PC-9 (cell line): ENCODE results near the gene SYNPR.

Source experiments
- CTCF ChIP-seq: fragments of 200-600 bp; sonication (generic); conservative IDR thresholded peaks from 2 replicates; pipeline ENCODE4 v1.6.1; 2017; ENCODE audit warnings: mixed run types, antibody characterized with exemption, mild to moderate bottlenecking, moderate library complexity
- EZH2 ChIP-seq: fragments of 200-600 bp; sonication (generic); IDR thresholded peaks from 2 replicates; pipeline ENCODE4 v1.8.0; 2017; ENCODE audit warnings: antibody characterized with exemption, low read depth

GRCh38 chr3:63430875-63431274, 152.8 kb downstream of the SYNPR start:
- TF ChIP-seq CTCF, result no peak
- TF ChIP-seq EZH2, result no peak
